ENCODE data around the gene EGFR. TPM values are rescaled to one million over a fixed set of nuclear protein-coding genes. Genes with fewer than 3 reads are reported as not detected.

The EGFR gene
- total and polyA plus RNA-seq, 4 donors = 24.1 to 57.6 (median 29.9) TPM

DNA sequence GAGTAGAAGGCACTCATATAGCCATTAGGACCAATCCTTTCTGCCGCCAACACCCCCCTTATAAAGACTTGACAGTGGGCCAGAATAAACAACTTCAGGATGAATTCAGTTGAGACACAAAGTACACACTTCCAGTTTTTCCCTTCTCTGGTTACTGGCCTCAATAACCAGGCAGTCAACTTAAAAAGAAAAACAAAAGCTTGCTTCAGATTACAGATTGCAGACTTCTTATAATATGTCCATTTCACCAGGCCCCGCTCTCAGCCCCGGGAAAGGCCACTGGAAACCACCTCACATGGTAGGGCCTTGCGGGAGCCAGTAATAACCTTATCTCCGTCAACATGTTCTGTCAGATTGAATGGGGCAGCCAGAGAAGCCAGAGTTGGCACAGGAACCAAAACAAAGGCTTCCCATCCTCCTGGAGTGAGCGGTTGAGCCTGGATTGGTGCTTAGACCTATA lies 108.8 kb downstream of the EGFR start:
- DNase-seq (ENCODE audit: low read depth in 4 of 6, low spot score in 6 of 6) = peak in 1 of 6 donors; percentile 57
- WGBS (ENCODE audit: insufficient coverage) = 46% methylated on average over 6 of the region's 6 CpGs
- H3K27ac ChIP-seq (ENCODE audit: low read depth, low read length) = peak overlapping the region; percentile 54
- no peaks in the 10 kb centered on the region for H3K9me3 ChIP-seq (ENCODE audit: control insufficient read depth, insufficient read depth, low read length)
- H3K4me1 ChIP-seq (ENCODE audit: control insufficient read depth, insufficient read depth, low read length) = peaks cover 32% of the 10 kb centered on the region
- no peaks in the 10 kb centered on the region for H3K36me3 ChIP-seq (ENCODE audit: control insufficient read depth, insufficient read depth, low read length)
- H3K4me3 ChIP-seq (ENCODE audit: low read depth, low read length) = no peak overlapping the region
- no peaks in the 10 kb centered on the region for H3K27me3 ChIP-seq (ENCODE audit: control insufficient read depth, insufficient read depth, low read length)

GRCh38 chr7:55128693-55129394 lies 110.0 kb downstream of the EGFR start:
- H3K27ac ChIP-seq (ENCODE audit: low read depth, low read length) = peak overlapping the region; percentile 44
- H3K36me3 ChIP-seq (ENCODE audit: control insufficient read depth, insufficient read depth, low read length) = peaks cover 2% of the 10 kb centered on the region
- H3K4me3 ChIP-seq (ENCODE audit: low read depth, low read length) = no peak overlapping the region
- WGBS (ENCODE audit: insufficient coverage) = 32% methylated on average over 4 of the region's 6 CpGs
- DNase-seq (ENCODE audit: low read depth in 4 of 6, low spot score in 6 of 6) = peak in 2 of 6 donors; percentile 44 to 75
- H3K27me3 ChIP-seq (ENCODE audit: control insufficient read depth, insufficient read depth, low read length) = no peaks in the 10 kb centered on the region
- peaks cover 43% of the 10 kb centered on the region for H3K4me1 ChIP-seq (ENCODE audit: control insufficient read depth, insufficient read depth, low read length)
- H3K9me3 ChIP-seq (ENCODE audit: control insufficient read depth, insufficient read depth, low read length) = no peaks in the 10 kb centered on the region

GRCh38 chr7:55129541-55130394 lies 111.0 kb downstream of the EGFR start:
- peaks cover 47% of the 10 kb centered on the region for H3K4me1 ChIP-seq (ENCODE audit: control insufficient read depth, insufficient read depth, low read length)
- peak in 2 of 6 donors; percentile 82 to 85 for DNase-seq (ENCODE audit: low read depth in 4 of 6, low spot score in 6 of 6)
- 41% methylated on average over 5 of the region's 8 CpGs for WGBS (ENCODE audit: insufficient coverage)

DNA sequence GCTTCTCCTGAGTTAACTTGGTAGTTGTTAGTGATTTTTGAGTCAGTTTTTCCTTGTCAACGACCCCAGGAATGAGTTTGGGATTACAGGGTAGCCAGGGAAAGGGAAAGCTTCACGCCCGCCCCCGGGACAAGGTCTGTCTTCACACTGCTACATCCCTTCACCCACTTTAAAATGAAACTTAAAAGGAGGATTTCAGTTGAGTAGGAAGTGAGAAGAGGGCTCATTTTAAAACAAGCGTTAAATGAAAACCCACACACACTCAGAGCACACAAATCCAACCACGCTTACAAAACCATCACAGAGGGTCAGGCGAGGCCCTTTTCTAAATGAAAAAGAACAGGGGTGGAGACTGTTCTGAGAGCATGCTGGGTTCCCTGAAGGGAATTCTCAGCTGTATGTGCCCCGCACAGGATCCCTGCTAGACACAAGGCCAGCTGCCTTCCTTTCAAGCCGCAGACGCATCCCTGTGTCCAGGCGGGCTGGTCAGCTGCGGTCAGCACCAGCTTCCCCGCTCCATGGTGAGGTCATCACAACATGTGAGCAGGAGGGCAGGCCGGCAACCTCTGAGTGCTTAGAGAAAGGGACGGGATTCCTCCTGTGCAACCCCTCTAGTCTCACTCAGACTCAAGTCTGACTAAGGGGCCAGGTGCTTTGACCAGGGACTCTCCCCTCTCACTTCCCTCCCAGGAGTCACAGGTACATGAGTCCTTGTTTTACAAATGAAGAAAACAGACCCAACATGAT lies 111.8 kb downstream of the EGFR start:
- peak in 2 of 6 donors; percentile 20 to 55 for DNase-seq (ENCODE audit: low read depth in 4 of 6, low spot score in 6 of 6)
- Histone ChIP-seq H3K36me3 (ENCODE audit: control insufficient read depth, insufficient read depth, low read length) (peaks cover 2% of the 10 kb centered on the region), H3K9me3 (ENCODE audit: control insufficient read depth, insufficient read depth, low read length) (no peaks in the 10 kb centered on the region), H3K27ac (ENCODE audit: low read depth, low read length) (peak overlapping the region; percentile 67), H3K4me3 (ENCODE audit: low read depth, low read length) (no peak overlapping the region), H3K27me3 (ENCODE audit: control insufficient read depth, insufficient read depth, low read length) (no peaks in the 10 kb centered on the region), H3K4me1 (ENCODE audit: control insufficient read depth, insufficient read depth, low read length) (peaks cover 47% of the 10 kb centered on the region)
- WGBS (ENCODE audit: insufficient coverage) = 41% methylated on average over 6 of the region's 15 CpGs

More at GRCh38 chr7:55129541-55130394, 111.0 kb downstream of the EGFR start:
- H3K36me3 ChIP-seq (ENCODE audit: control insufficient read depth, insufficient read depth, low read length) = peaks cover 2% of the 10 kb centered on the region
- peak overlapping the region; percentile 67 for H3K27ac ChIP-seq (ENCODE audit: low read depth, low read length)
- no peaks in the 10 kb centered on the region for H3K27me3 ChIP-seq (ENCODE audit: control insufficient read depth, insufficient read depth, low read length)
- H3K9me3 ChIP-seq (ENCODE audit: control insufficient read depth, insufficient read depth, low read length) = no peaks in the 10 kb centered on the region
- no peak overlapping the region for H3K4me3 ChIP-seq (ENCODE audit: low read depth, low read length)

DNA sequence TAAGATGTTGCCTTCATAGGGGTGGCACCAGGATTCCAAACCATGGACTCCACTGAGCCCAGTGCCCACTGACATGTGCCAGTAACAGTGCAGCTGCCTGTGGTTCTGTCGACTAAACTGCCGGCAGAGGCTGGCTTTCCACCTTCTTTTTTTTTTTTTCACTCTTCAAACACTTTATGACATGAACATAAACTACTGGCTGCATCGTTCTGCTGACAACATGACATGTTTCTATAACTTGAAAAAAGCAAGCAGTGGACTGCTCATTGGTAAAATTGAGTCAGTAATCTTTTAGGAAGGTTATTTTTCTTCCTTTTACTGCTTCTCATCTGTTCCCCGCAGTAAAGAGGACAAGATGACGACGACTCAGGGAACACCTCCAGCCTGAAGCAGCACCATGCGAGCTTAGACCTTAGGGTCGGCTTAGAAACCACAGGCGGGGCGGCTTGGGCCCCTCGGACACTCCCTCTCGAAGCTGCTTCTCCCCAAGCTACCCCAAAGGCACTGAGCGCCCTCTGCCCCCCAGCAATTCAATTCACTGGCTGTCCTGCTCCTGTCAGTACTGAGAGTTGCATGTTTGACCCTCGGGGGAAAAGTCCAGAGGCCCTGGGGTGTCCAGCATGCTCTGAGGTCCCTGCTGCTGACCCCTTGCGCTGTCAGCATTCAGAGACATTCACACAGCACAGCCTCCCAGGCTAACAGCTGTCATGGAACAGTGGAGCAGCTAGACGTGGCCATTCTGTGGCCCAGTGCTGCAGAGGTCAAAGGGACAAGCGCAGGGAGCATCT lies 112.5 kb downstream of the EGFR start:
- WGBS (ENCODE audit: insufficient coverage) = 60% methylated on average over 16 of the region's 17 CpGs
- Histone ChIP-seq H3K4me3 (ENCODE audit: low read depth, low read length) (no peak overlapping the region), H3K36me3 (ENCODE audit: control insufficient read depth, insufficient read depth, low read length) (peaks cover 2% of the 10 kb centered on the region), H3K4me1 (ENCODE audit: control insufficient read depth, insufficient read depth, low read length) (peaks cover 47% of the 10 kb centered on the region), H3K27me3 (ENCODE audit: control insufficient read depth, insufficient read depth, low read length) (no peaks in the 10 kb centered on the region), H3K27ac (ENCODE audit: low read depth, low read length) (peak overlapping the region; percentile 67), H3K9me3 (ENCODE audit: control insufficient read depth, insufficient read depth, low read length) (no peaks in the 10 kb centered on the region)
- DNase-seq (ENCODE audit: low read depth in 4 of 6, low spot score in 6 of 6) = no peak

DNA sequence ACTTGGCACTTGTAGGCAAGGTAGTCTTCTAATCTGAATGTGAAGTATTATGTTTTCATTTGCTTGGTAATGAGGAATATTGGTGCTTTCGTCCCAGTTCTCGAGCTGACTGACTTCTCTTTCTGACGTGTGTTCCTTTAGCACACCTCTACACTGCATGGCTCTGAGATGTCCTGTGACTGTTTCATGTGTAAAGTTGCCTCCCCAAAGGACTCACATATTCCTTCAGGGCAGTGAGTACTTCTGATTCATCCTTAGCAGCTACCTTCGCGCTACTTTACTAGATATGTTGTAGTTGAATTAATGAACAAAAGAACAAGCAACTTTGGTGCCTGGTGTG lies 113.7 kb downstream of the EGFR start:
- 100% methylated on average over 4 of the region's 5 CpGs for WGBS (ENCODE audit: insufficient coverage)
- H3K36me3 ChIP-seq (ENCODE audit: control insufficient read depth, insufficient read depth, low read length) = peaks cover 2% of the 10 kb centered on the region
- no peaks in the 10 kb centered on the region for H3K27me3 ChIP-seq (ENCODE audit: control insufficient read depth, insufficient read depth, low read length)
- H3K4me1 ChIP-seq (ENCODE audit: control insufficient read depth, insufficient read depth, low read length) = peaks cover 47% of the 10 kb centered on the region
- DNase-seq (ENCODE audit: low read depth in 4 of 6, low spot score in 6 of 6) = no peak
- H3K4me3 ChIP-seq (ENCODE audit: low read depth, low read length) = no peak overlapping the region
- no peaks in the 10 kb centered on the region for H3K9me3 ChIP-seq (ENCODE audit: control insufficient read depth, insufficient read depth, low read length)
- no peak overlapping the region for H3K27ac ChIP-seq (ENCODE audit: low read depth, low read length)

DNA sequence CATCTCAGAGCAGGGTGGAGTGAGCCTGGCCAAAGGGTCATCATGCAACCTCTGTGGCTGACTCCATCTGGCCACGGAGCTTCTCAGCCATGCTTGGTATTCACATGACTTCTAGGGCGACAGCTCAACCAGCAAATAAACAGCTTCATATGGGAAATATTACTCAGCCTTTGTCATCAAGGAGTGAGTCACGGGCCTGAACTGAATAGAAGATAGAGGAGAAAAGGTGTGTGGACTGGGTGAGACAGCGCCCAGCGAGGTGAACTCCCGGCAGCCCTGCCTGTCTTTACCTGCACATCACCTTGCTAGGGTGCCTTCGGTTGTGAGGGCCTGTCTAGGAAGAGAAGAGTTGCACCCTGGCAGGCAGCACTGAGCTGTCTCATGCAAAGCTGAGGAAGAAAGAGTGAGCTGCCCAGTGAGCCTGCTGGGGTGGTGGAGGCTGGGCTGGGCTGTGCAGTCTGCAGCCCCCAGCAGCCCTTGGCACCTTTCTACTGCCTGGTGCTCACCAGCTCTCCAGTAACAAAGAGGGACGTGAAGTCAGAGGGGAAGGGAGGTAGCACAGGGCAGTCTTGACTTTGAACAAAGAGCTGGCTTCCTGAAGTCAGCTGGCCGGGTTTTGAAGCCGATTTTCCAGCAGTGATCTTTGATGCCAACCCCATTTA lies 114.2 kb downstream of the EGFR start:
- Histone ChIP-seq H3K9me3 (ENCODE audit: control insufficient read depth, insufficient read depth, low read length) (no peaks in the 10 kb centered on the region), H3K27ac (ENCODE audit: low read depth, low read length) (peak overlapping the region; percentile 72), H3K4me1 (ENCODE audit: control insufficient read depth, insufficient read depth, low read length) (peaks cover 43% of the 10 kb centered on the region), H3K27me3 (ENCODE audit: control insufficient read depth, insufficient read depth, low read length) (no peaks in the 10 kb centered on the region), H3K36me3 (ENCODE audit: control insufficient read depth, insufficient read depth, low read length) (peaks cover 2% of the 10 kb centered on the region), H3K4me3 (ENCODE audit: low read depth, low read length) (no peak overlapping the region)
- no peak for DNase-seq (ENCODE audit: low read depth in 4 of 6, low spot score in 6 of 6)
- 77% methylated on average over 8 of the region's 10 CpGs for WGBS (ENCODE audit: insufficient coverage)

- Histone ChIP-seq H3K4me3 (ENCODE audit: low read depth, low read length) (no peak overlapping the region), H3K9me3 (ENCODE audit: control insufficient read depth, insufficient read depth, low read length) (no peaks in the 10 kb centered on the region), H3K36me3 (ENCODE audit: control insufficient read depth, insufficient read depth, low read length) (peaks cover 2% of the 10 kb centered on the region), H3K27me3 (ENCODE audit: control insufficient read depth, insufficient read depth, low read length) (no peaks in the 10 kb centered on the region), H3K27ac (ENCODE audit: low read depth, low read length) (peak overlapping the region; percentile 72), H3K4me1 (ENCODE audit: control insufficient read depth, insufficient read depth, low read length) (peaks cover 43% of the 10 kb centered on the region)
- 71% methylated on average over 13 of the region's 16 CpGs for WGBS (ENCODE audit: insufficient coverage)
- DNase-seq (ENCODE audit: low read depth in 4 of 6, low spot score in 6 of 6) = peak in 2 of 6 donors; percentile 69 to 76
Observed at GRCh38 chr7:55133630-55134358, 115.0 kb downstream of the EGFR start.
